Measurements from ENCODE around the gene DRD2. TPM values are rescaled to one million over a fixed set of nuclear protein-coding genes. Genes with fewer than 3 reads are reported as not detected.

The DRD2 gene
- total and polyA plus RNA-seq, 2 experiments from 2014 or later = 0.07 to 0.24 TPM

DNA sequence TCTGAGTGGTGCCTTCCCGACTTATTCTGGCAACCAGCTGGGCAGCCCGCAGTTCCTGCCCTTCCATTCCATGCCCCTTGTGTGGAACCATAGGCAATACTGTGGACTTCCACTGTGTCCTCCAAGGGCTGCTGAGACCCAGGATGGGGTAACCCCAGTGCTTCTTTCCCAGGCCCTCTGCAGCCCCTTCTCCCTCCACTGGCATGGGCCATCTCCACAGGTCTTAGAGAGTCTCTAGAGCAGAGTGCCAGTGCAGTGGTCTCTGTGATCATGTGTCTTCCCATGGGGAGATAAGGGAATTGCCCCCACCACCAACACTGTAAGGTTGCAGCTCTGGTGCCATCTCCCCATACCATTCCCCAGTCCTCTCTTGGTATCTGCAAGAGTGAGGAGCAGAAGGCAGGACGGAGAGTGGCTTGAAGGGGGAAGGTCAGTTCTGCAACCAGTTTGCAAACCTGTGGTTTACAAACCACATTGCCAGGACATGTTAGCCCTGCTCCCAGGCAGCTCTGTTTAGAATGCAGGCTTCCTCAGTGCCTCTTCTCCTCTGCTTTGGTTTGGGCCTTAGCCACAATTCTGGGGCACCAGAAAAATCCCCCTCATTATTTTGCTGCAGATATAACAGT lies 20.9 kb upstream of the DRD2 start:
- no peak overlapping the region for H3K27ac ChIP-seq
- no peak overlapping the region for H3K4me3 ChIP-seq
- H3K9me3 ChIP-seq (ENCODE audit: low read depth) = no peaks in the 10 kb centered on the region
- TF ChIP-seq, protein P1, sequence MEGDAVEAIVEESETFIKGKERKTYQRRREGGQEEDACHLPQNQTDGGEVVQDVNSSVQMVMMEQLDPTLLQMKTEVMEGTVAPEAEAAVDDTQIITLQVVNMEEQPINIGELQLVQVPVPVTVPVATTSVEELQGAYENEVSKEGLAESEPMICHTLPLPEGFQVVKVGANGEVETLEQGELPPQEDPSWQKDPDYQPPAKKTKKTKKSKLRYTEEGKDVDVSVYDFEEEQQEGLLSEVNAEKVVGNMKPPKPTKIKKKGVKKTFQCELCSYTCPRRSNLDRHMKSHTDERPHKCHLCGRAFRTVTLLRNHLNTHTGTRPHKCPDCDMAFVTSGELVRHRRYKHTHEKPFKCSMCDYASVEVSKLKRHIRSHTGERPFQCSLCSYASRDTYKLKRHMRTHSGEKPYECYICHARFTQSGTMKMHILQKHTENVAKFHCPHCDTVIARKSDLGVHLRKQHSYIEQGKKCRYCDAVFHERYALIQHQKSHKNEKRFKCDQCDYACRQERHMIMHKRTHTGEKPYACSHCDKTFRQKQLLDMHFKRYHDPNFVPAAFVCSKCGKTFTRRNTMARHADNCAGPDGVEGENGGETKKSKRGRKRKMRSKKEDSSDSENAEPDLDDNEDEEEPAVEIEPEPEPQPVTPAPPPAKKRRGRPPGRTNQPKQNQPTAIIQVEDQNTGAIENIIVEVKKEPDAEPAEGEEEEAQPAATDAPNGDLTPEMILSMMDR (IDR thresholded peaks at IDR 0.05; ENCODE audit: low read depth, low read length) = no peak
- H3K36me3 ChIP-seq = no peaks in the 10 kb centered on the region
- no peaks in the 10 kb centered on the region for H3K4me1 ChIP-seq (ENCODE audit: low read depth)
- no peaks in the 10 kb centered on the region for H3K27me3 ChIP-seq
- no peak for DNase-seq (ENCODE audit: low read depth in 1 of 2, low spot score in 1 of 2)

- no peaks in the 10 kb centered on the region for H3K27me3 ChIP-seq
- no peaks in the 10 kb centered on the region for H3K4me1 ChIP-seq (ENCODE audit: low read depth)
- no peak overlapping the region for H3K27ac ChIP-seq
- DNase-seq (ENCODE audit: low read depth in 1 of 2, low spot score in 1 of 2) = no peak
- H3K9me3 ChIP-seq (ENCODE audit: low read depth) = no peaks in the 10 kb centered on the region
- no peaks in the 10 kb centered on the region for H3K36me3 ChIP-seq
- no peak overlapping the region for H3K4me3 ChIP-seq
- TF ChIP-seq, protein P1 (IDR thresholded peaks at IDR 0.05; ENCODE audit: low read depth, low read length) = no peak
Measured at GRCh38 chr11:113494021-113494420, 18.8 kb upstream of the DRD2 start.

DNA sequence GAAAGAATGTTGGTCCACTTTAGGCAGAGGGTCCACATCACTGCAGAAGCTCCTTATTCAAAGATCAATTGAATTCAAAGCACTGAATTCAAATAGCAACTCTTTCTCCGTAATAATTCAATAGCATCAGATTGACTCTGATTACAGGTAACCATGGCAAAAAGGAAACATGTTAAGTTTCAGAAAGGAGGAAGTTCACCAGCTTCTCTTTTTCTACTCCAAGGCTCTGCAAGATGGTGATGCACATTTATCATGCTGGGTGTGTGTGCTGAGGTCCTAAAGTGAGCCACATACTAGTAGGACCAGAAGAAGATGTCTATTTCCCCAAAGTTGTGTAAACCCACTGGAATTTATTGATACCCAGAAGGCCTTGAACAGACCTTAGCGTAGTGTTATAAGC lies 18.0 kb upstream of the DRD2 start:
- Histone ChIP-seq H3K27ac (no peak overlapping the region), H3K36me3 (no peaks in the 10 kb centered on the region), H3K27me3 (no peaks in the 10 kb centered on the region), H3K9me3 (ENCODE audit: low read depth) (no peaks in the 10 kb centered on the region), H3K4me3 (no peak overlapping the region), H3K4me1 (ENCODE audit: low read depth) (no peaks in the 10 kb centered on the region)
- TF ChIP-seq, protein P1 (IDR thresholded peaks at IDR 0.05; ENCODE audit: low read depth, low read length) = no peak
- DNase-seq (ENCODE audit: low read depth in 1 of 2, low spot score in 1 of 2) = no peak

DNA sequence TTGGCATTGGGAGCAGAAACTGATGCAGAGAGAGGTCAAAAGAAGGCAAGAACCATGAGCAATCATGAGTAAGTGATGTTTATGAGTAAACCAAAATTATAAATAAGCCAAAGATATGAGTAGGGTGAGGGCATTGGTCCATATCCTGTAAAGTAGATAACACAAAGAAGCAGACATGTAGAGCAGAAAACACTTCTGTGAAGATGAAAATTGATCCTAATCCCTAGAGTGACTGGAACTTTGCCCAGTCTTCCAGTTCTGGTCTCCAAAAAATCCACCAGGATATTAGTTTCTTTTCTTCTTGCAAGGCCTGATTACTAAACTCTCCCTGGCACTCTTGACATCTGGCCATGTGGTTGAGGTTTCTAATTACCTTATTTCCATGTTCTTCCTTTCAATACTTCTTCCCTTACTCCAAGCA lies 13.7 kb upstream of the DRD2 start:
- TF ChIP-seq, protein P1 (IDR thresholded peaks at IDR 0.05; ENCODE audit: low read depth, low read length) = no peak
- H3K9me3 ChIP-seq (ENCODE audit: low read depth) = no peaks in the 10 kb centered on the region
- H3K27me3 ChIP-seq = no peaks in the 10 kb centered on the region
- no peaks in the 10 kb centered on the region for H3K36me3 ChIP-seq
- H3K27ac ChIP-seq = no peak overlapping the region
- H3K4me1 ChIP-seq (ENCODE audit: low read depth) = no peaks in the 10 kb centered on the region
- DNase-seq (ENCODE audit: low read depth in 1 of 2, low spot score in 1 of 2) = no peak
- H3K4me3 ChIP-seq = no peak overlapping the region

DNA sequence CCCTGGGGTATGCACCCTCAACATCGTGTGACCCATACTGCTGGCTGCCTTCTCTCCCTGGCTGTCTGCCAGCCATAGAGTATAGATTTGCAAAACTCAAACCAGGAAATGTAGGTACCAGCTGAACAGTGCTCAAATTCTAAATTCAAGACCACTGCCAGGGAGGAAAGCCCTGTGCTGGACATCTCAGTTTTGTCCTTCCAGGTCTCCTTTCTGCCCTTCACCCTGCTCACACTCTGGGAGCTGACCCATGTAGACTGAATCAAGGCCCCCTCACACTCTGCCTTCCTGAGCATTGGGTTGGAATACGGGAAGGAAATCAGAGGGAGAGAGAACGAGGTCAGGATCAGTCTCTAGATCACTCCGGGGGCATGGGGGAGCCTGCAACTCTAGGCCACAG lies 12.4 kb upstream of the DRD2 start:
- Histone ChIP-seq H3K9me3 (ENCODE audit: low read depth) (no peaks in the 10 kb centered on the region), H3K36me3 (no peaks in the 10 kb centered on the region), H3K27me3 (no peaks in the 10 kb centered on the region), H3K4me3 (no peak overlapping the region), H3K4me1 (ENCODE audit: low read depth) (no peaks in the 10 kb centered on the region), H3K27ac (no peak overlapping the region)
- TF ChIP-seq, protein P1 (IDR thresholded peaks at IDR 0.05; ENCODE audit: low read depth, low read length) = no peak
- DNase-seq (ENCODE audit: low read depth in 1 of 2, low spot score in 1 of 2) = no peak
